CD4-positive, alpha-beta memory T cell (primary cell): ENCODE measurements around the gene RRH. TPM values are rescaled to one million over a fixed set of nuclear protein-coding genes. Genes with fewer than 3 reads are reported as not detected.
A peak's percentile ranks its signal among the peaks of the same experiment; 100 is the strongest.
"Not testable (repeated sequence)": the region's sequence is repeated elsewhere in the genome, so short reads cannot be mapped to it uniquely, and the experiment has no call there.

Experiments used
- CTCF ChIA-PET: fragments of 350-600 bp; sonication (Branson Sonifier 250); formaldehyde crosslinking; loops from one replicate; lab custom pipeline; 2021; ENCODE audit warnings: inconsistent platforms; ENCODE audit not compliant: partially characterized antibody; lab: Charles Lee
- POLR2A ChIA-PET: fragments of 350-600 bp; sonication (Branson Sonifier 250); formaldehyde crosslinking; loops from one replicate; lab custom pipeline; 2021; ENCODE audit not compliant: partially characterized antibody; lab: Charles Lee
- DNase-seq, 5 donors: peaks; one replicate each; pipeline versions ENCODE4 v3.0.0 to v3.0.0-alpha.2; 2020 to 2022; ENCODE audit warnings: mixed read lengths in 1 of 5
- H3K27ac ChIP-seq: one replicate; pipeline ENCODE4 v1.7.0; 2013; ENCODE audit warnings: low read depth, low read length
- H3K27me3 ChIP-seq: 2 replicates; pipeline ENCODE4 v1.7.0; 2013; ENCODE audit warnings: mild to moderate bottlenecking, low read length, moderate library complexity; ENCODE audit not compliant: insufficient read depth
- H3K36me3 ChIP-seq: 2 replicates; pipeline ENCODE4 v1.7.0; 2013; ENCODE audit warnings: mild to moderate bottlenecking, low read length, moderate library complexity; ENCODE audit not compliant: insufficient read depth
- H3K4me1 ChIP-seq: 2 replicates; pipeline ENCODE4 v1.7.0; 2013; ENCODE audit warnings: mild to moderate bottlenecking, low read length, moderate library complexity; ENCODE audit not compliant: insufficient read depth
- H3K4me3 ChIP-seq, 2 donors: one replicate each; pipeline ENCODE4 v1.7.0; 2013; ENCODE audit warnings: low read length in 2 of 2, mild to moderate bottlenecking in 1 of 2
- H3K9me3 ChIP-seq, 2 donors: one replicate each; pipeline ENCODE4 v1.7.0; 2013; ENCODE audit warnings: low read length in 2 of 2, control low read depth in 1 of 2; ENCODE audit not compliant: control insufficient read depth in 1 of 2
- H3K27ac Mint-ChIP-seq, 7 donors: one replicate each; pipeline ENCODE4 v1.8.0; 2020 to 2021; ENCODE audit warnings: mixed read lengths in 7 of 7, mild to moderate bottlenecking in 6 of 7, inconsistent platforms in 3 of 7, moderate library complexity in 3 of 7
- H3K27me3 Mint-ChIP-seq, 2 donors: one replicate each; pipeline ENCODE4 v1.8.0; 2020 to 2021; ENCODE audit warnings: mixed read lengths in 2 of 2
- H3K36me3 Mint-ChIP-seq, 2 donors: one replicate each; pipeline ENCODE4 v1.8.0; 2020 to 2021; ENCODE audit warnings: mixed read lengths in 2 of 2, inconsistent platforms in 1 of 2, mild to moderate bottlenecking in 1 of 2
- H3K4me1 Mint-ChIP-seq, 4 donors: one replicate each; pipeline ENCODE4 v1.8.0; 2020 to 2021; ENCODE audit warnings: mixed read lengths in 4 of 4, mild to moderate bottlenecking in 1 of 4
- H3K4me3 Mint-ChIP-seq, 8 donors: one replicate each; pipeline ENCODE4 v1.8.0; 2020 to 2021; ENCODE audit warnings: mixed read lengths in 8 of 8, mild to moderate bottlenecking in 7 of 8, moderate library complexity in 6 of 8, inconsistent platforms in 3 of 8
- H3K9me3 Mint-ChIP-seq, 8 donors: one replicate each; pipeline ENCODE4 v1.8.0; 2020 to 2021; ENCODE audit warnings: mixed read lengths in 8 of 8, mild to moderate bottlenecking in 5 of 8, inconsistent platforms in 3 of 8, moderate library complexity in 1 of 8
- intact Hi-C: fragments of 100-400 bp; cut with micrococcal nuclease; formaldehyde crosslinking; loops from one replicate; pipeline ENCODE4 v1.15.1; 2023
- polyA plus RNA-seq, 2 donors: library from polyadenylated mRNA; unstranded; fragments of 300-500 nt; fragmentation: Illumina TruSeq; gene quantifications; one replicate each; pipeline ENCODE4 v1.2.3, GENCODE V29; 2021
- total RNA-seq, 2 experiments: library from RNA; stranded (reverse); gene quantifications; one replicate each; pipeline ENCODE4 v1.2.3, GENCODE V29; 2021

RRH gene
- total and polyA plus RNA-seq, 4 experiments from 2014 or later = 0.30 TPM; not detected in 3

DNA sequence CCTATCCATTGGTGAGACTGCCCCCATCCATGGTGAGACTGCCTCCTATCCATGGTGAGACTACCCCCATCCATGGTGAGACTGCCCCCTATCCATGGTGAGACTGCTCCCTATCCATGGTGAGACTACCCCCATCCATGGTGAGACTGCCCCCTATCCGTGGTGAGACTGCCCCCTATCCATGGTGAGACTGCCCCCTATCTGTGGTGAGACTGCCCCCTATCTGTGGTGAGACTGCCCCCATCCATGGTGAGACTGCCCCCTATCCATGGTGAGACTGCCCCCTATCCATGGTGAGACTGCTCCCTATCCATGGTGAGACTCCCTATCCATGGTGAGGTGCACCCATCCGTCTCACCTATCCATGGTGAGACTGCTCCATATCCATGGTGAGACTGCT lies 47.8 kb downstream of the RRH start:
- H3K27me3 ChIP-seq, H3K36me3 Mint-ChIP-seq, H3K27ac Mint-ChIP-seq, H3K4me1 Mint-ChIP-seq, H3K9me3 Mint-ChIP-seq, H3K36me3 ChIP-seq, POLR2A ChIA-PET, H3K4me3 Mint-ChIP-seq, H3K27ac ChIP-seq, H3K4me1 ChIP-seq, DNase-seq, CTCF ChIA-PET, intact Hi-C loops, H3K4me3 ChIP-seq, H3K9me3 ChIP-seq: not testable (repeated sequence)
- H3K27me3 Mint-ChIP-seq = peaks cover 8 to 14% of the 10 kb centered on the region in 2 donors

DNA sequence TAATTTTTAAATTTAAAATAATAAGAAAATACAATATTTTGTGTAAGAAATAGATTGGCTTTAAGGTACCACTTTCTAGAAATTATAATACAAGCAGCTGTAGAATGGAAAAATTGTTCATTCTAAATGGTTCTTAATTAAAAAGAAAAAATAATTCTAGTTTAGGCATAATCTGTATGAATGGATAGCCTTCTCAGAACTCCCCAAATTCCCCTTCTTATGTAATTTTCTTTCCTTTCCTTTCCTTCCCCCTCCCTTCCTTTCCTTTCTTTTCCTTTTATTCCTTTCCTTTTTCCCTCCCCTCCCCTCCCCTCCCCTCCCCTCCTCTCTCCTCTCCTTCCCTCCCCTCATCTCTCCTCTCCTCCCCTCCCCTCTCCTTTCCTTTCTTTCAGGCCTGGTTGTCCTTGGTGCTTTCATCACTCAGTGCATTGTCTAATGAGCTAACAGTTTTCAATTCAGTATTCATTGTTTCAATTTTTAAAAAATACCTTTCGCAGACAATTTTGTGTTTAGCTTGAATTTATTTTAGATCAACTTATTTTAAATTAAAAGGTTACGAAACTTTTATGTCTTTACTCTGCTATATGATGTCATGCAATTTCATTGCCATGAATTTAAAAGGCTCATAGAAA lies 49.0 kb downstream of the RRH start:
- no peak overlapping the region for H3K4me3 ChIP-seq
- Mint-ChIP-seq H3K4me1 (no peaks in the 10 kb centered on the region), H3K27me3 (peaks cover 9 to 15% of the 10 kb centered on the region in 2 donors), H3K27ac (no peak overlapping the region), H3K36me3 (peaks cover 0 to 5% of the 10 kb centered on the region in 2 donors), H3K4me3 (no peak overlapping the region), H3K9me3 (peaks cover 0 to 2% (median 0%) of the 10 kb centered on the region in 8 donors)
- no peaks in the 10 kb centered on the region for H3K4me1 ChIP-seq
- H3K9me3 ChIP-seq = no peaks in the 10 kb centered on the region
- H3K36me3 ChIP-seq = no peaks in the 10 kb centered on the region
- ChIA-PET POLR2A (no interaction called here), CTCF (no interaction called here)
- H3K27me3 ChIP-seq = no peaks in the 10 kb centered on the region
- no peak overlapping the region for H3K27ac ChIP-seq
- DNase-seq = no peak
- intact Hi-C loops = no loop called here

DNA sequence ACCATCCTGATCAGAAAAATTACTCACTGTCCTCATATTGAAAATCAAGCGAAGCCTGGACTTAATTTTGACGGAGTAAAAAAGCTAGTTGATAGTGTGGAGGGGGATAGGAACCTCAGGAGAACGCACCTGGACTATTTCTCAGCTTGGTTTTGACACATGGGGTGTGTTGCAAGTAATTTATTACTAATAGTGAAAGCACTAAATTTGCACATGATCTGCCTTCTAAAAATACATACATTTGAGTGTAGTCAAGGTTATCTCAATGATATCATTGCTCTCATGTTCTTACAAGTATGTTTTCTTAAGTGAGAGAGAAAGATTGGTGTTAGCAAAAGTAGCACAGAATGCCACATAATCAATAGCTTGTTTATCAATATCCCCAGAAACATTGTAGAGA lies 49.6 kb downstream of the RRH start:
- ChIA-PET POLR2A (no interaction called here), CTCF (no interaction called here)
- H3K4me3 ChIP-seq = no peak overlapping the region
- Mint-ChIP-seq H3K4me3 (no peak overlapping the region), H3K27me3 (peaks cover 9 to 15% of the 10 kb centered on the region in 2 donors), H3K4me1 (no peaks in the 10 kb centered on the region), H3K27ac (no peak overlapping the region), H3K36me3 (peaks cover 0 to 5% of the 10 kb centered on the region in 2 donors), H3K9me3 (peaks cover 0 to 2% (median 0%) of the 10 kb centered on the region in 8 donors)
- DNase-seq = no peak
- H3K4me1 ChIP-seq = no peaks in the 10 kb centered on the region
- intact Hi-C loops = no loop called here
- no peaks in the 10 kb centered on the region for H3K9me3 ChIP-seq
- H3K27me3 ChIP-seq = no peaks in the 10 kb centered on the region
- no peak overlapping the region for H3K27ac ChIP-seq
- H3K36me3 ChIP-seq = no peaks in the 10 kb centered on the region

DNA sequence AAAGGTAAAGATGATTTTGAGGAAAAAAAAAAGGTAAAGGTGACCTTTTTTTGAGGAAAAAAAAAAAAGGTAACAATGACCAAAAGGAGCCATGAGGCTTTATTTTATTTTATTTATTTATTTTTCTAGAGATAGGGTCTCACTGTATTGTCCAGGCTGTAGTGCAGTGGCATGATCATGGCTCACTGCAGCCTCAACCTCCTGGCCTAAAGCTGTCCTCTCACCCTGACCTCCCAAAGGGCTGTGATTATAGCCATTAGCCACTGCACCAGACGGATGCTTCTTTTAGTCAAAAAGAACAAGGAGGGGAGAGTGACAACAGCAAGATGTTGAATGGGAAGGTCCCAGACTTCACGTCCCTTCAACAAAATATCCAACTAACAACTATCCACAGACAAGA lies 50.6 kb downstream of the RRH start:
- H3K9me3 Mint-ChIP-seq = peaks cover 0 to 2% (median 0%) of the 10 kb centered on the region in 8 donors
- Histone ChIP-seq H3K9me3 (no peaks in the 10 kb centered on the region), H3K4me1 (no peaks in the 10 kb centered on the region), H3K27me3 (no peaks in the 10 kb centered on the region), H3K27ac (no peak overlapping the region), H3K36me3 (no peaks in the 10 kb centered on the region), H3K4me3 (no peak overlapping the region)
- DNase-seq = no peak
- no peaks in the 10 kb centered on the region for H3K4me1 Mint-ChIP-seq
- ChIA-PET CTCF (no interaction called here), POLR2A (no interaction called here)
- no peak overlapping the region for H3K27ac Mint-ChIP-seq
- H3K36me3 Mint-ChIP-seq = peaks cover 0 to 5% of the 10 kb centered on the region in 2 donors
- no peak overlapping the region for H3K4me3 Mint-ChIP-seq
- peaks cover 9 to 15% of the 10 kb centered on the region in 2 donors for H3K27me3 Mint-ChIP-seq
- intact Hi-C loops = no loop called here

DNA sequence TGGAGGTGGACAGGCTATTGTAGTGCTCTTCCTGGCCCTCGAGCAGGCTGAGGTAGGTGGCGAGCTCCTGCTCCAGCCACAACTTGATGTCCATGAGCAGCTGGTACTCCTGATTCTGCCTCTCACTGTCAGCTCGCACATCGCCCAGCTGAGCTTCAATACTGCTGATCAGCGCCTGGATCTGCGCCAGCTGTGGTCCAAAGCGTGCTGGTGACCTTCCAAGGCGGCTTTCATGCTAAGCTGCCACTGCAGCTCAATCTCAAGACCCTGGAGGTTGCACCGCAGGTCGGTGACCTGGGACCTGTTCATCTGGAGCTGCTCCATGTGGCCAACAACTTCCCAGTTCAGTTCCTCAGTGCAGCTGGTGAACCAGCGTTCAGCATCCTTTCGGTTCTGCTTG lies 51.3 kb downstream of the RRH start:
- peaks cover 0 to 5% of the 10 kb centered on the region in 2 donors for H3K36me3 Mint-ChIP-seq
- H3K4me1 Mint-ChIP-seq = no peaks in the 10 kb centered on the region
- Histone ChIP-seq H3K27ac (no peak overlapping the region), H3K4me1 (no peaks in the 10 kb centered on the region), H3K9me3 (no peaks in the 10 kb centered on the region), H3K27me3 (no peaks in the 10 kb centered on the region), H3K4me3 (no peak overlapping the region), H3K36me3 (no peaks in the 10 kb centered on the region)
- H3K4me3 Mint-ChIP-seq = no peak overlapping the region
- intact Hi-C loops = no loop called here
- ChIA-PET CTCF (no interaction called here), POLR2A (no interaction called here)
- H3K9me3 Mint-ChIP-seq = peaks cover 0 to 2% (median 0%) of the 10 kb centered on the region in 8 donors
- H3K27ac Mint-ChIP-seq = no peak overlapping the region
- no peak for DNase-seq
- H3K27me3 Mint-ChIP-seq = peaks cover 9 to 15% of the 10 kb centered on the region in 2 donors

DNA sequence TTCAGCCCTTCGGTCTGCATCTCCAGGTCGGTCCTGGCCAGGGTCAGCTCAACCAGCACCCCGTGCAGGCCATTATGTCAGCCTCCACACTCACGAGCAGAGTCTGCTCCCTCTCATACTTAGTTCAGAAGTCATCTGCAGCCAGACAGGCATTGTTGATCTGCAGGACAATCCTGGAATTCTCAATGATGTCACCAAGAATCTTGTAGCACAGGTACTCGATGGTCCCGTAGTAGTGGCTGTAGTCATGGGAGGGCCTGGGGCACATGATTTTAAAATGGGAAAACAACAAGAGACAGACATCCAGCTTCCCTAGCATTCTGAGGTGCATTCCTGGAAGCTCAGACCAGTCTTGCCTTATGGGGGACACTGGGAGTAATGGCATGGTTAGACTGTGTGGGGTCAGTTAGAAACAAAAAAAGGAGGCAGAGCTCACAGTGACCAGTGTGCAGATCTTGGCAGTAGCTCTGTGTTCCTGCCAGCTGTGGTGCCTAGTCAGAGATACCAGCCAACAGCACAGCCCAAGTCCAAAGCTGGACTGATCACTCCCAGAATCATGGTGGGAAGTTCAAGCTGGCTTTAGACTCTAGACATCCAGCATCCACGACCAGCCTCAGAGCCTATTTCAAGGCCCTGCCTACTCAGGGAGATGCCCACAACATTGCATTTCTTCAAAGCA lies 52.0 kb downstream of the RRH start:
- H3K4me1 ChIP-seq = no peaks in the 10 kb centered on the region
- no peaks in the 10 kb centered on the region for H3K27me3 ChIP-seq
- H3K27ac Mint-ChIP-seq = peak overlapping the region in 1 of 7 donors; percentile 53
- H3K4me1 Mint-ChIP-seq = no peaks in the 10 kb centered on the region
- H3K27me3 Mint-ChIP-seq = peaks cover 9 to 15% of the 10 kb centered on the region in 2 donors
- no peak overlapping the region for H3K27ac ChIP-seq
- no peak overlapping the region for H3K4me3 ChIP-seq
- H3K9me3 ChIP-seq = no peaks in the 10 kb centered on the region
- POLR2A ChIA-PET = no interaction called here
- H3K36me3 ChIP-seq = no peaks in the 10 kb centered on the region
- no peak overlapping the region for H3K4me3 Mint-ChIP-seq
- no peak for DNase-seq
- intact Hi-C loops = no loop called here
- H3K36me3 Mint-ChIP-seq = peaks cover 0 to 1% of the 10 kb centered on the region in 2 donors
- H3K9me3 Mint-ChIP-seq = peaks cover 0 to 2% (median 0%) of the 10 kb centered on the region in 8 donors
- CTCF ChIA-PET = no interaction called here

DNA sequence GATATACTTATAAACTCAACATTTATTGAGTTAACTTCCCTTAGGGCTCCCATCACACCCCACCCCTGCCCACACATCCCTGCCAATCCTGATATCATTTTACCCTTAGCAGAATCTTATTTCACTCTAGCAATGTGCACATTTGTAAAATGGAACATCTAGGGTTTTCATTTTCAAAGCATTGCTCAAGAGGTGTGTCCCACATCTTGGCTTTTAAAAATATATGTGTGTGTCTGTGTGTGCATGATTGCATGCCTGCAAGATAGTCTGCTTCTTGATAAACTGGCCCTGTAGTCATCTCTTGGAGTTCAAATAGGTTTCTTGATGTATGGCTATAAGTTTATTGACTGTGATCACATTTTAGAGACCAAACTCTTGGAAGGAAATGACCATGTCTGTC lies 58.5 kb downstream of the RRH start:
- Histone ChIP-seq H3K36me3 (no peaks in the 10 kb centered on the region), H3K9me3 (no peaks in the 10 kb centered on the region), H3K27ac (no peak overlapping the region), H3K4me1 (no peaks in the 10 kb centered on the region), H3K27me3 (no peaks in the 10 kb centered on the region), H3K4me3 (no peak overlapping the region)
- H3K36me3 Mint-ChIP-seq = no peaks in the 10 kb centered on the region
- no peak overlapping the region for H3K27ac Mint-ChIP-seq
- peaks cover 0 to 2% (median 0%) of the 10 kb centered on the region in 8 donors for H3K9me3 Mint-ChIP-seq
- H3K27me3 Mint-ChIP-seq = peaks cover 1 to 2% of the 10 kb centered on the region in 2 donors
- ChIA-PET POLR2A (no interaction called here), CTCF (no interaction called here)
- H3K4me1 Mint-ChIP-seq = no peaks in the 10 kb centered on the region
- intact Hi-C loops = no loop called here
- DNase-seq = no peak
- H3K4me3 Mint-ChIP-seq = no peak overlapping the region
